Myocyte (in vitro differentiated cells): ENCODE results near the gene CLEC1A. TPM values are rescaled to one million over a fixed set of nuclear protein-coding genes. Genes with fewer than 3 reads are reported as not detected.
A peak's percentile ranks its signal among the peaks of the same experiment; 100 is the strongest.

ENCODE experiments used
- DNase-seq: peaks from one replicate; pipeline ENCODE4 v3.0.0-alpha.2; 2012; ENCODE audit warnings: low read depth
- polyA plus RNA-seq: library from polyadenylated mRNA; unstranded; fragments of >200 nt; gene quantifications from one replicate; pipeline ENCODE4 v1.2.1, GENCODE V29; 2012; ENCODE audit warnings: missing spikeins
- total RNA-seq: library from RNA; depleted of rRNA; stranded (reverse); fragments of >200 nt; gene quantifications from 2 replicates; pipeline ENCODE4 v1.2.3, GENCODE V29; 2014

The CLEC1A gene
- total RNA-seq: not detected in 2 replicates
- not detected for polyA plus RNA-seq

- DNase-seq: no peak
Observed at GRCh38 chr12:10098791-10099190, at the start of gene CLEC1A. Gene CLEC1A (minus strand): TSS chr12:10098985. CDS start chr12:10098922, 63 bp downstream.

GRCh38 chr12:10147714-10148403, 49.1 kb upstream of the CLEC1A start:
- no peak for DNase-seq

- peak; percentile 34 for DNase-seq
Observed at GRCh38 chr12:10142976-10143589, 44.3 kb upstream of the CLEC1A start.

GRCh38 chr12:10140001-10140400, 41.2 kb upstream of the CLEC1A start:
- DNase-seq: peak; percentile 49

- no peak for DNase-seq
Observed at GRCh38 chr12:10136637-10137205, 37.9 kb upstream of the CLEC1A start.

- no peak for DNase-seq
Observed at GRCh38 chr12:10135126-10135525, 36.3 kb upstream of the CLEC1A start.

GRCh38 chr12:10132850-10133370, 34.1 kb upstream of the CLEC1A start:
- DNase-seq: no peak

- no peak for DNase-seq
Observed at GRCh38 chr12:10131111-10131690, 32.4 kb upstream of the CLEC1A start.

- no peak for DNase-seq
Observed at GRCh38 chr12:10130042-10130441, 31.3 kb upstream of the CLEC1A start, which contains the start of gene CLEC7A. Gene CLEC7A (minus strand): TSS chr12:10130199. CDS start chr12:10130082, 117 bp downstream.

GRCh38 chr12:10128687-10129086, 29.9 kb upstream of the CLEC1A start:
- no peak for DNase-seq

- DNase-seq: no peak
Observed at GRCh38 chr12:10126413-10126812, 27.6 kb upstream of the CLEC1A start.

- DNase-seq: no peak
Observed at GRCh38 chr12:10122689-10123088, 23.9 kb upstream of the CLEC1A start.

GRCh38 chr12:10121278-10121677, 22.5 kb upstream of the CLEC1A start:
- DNase-seq: no peak

- DNase-seq: no peak
Observed at GRCh38 chr12:10119066-10119465, 20.3 kb upstream of the CLEC1A start.

- no peak for DNase-seq
Observed at GRCh38 chr12:10115890-10116289, 17.1 kb upstream of the CLEC1A start.

GRCh38 chr12:10115311-10115710, 16.5 kb upstream of the CLEC1A start:
- DNase-seq: no peak

- no peak for DNase-seq
Observed at GRCh38 chr12:10113920-10114319, 15.1 kb upstream of the CLEC1A start.

- DNase-seq: no peak
Observed at GRCh38 chr12:10113075-10113474, 14.3 kb upstream of the CLEC1A start.

GRCh38 chr12:10111451-10111850, 12.7 kb upstream of the CLEC1A start:
- no peak for DNase-seq

GRCh38 chr12:10110256-10110844, 11.6 kb upstream of the CLEC1A start:
- no peak for DNase-seq

GRCh38 chr12:10102322-10102721, 3.5 kb upstream of the CLEC1A start:
- DNase-seq: no peak
